DND-41 (cell line): ENCODE results near the gene DDX4.

Experiments
- ATAC-seq: fragments of 200-7000 bp; cut with Tn5 transposase; 3 replicates; pipeline ENCODE4 v1.9.1; 2021; ENCODE audit warnings: low read depth; ENCODE audit not compliant: insufficient read depth
- DNase-seq: peaks from one replicate; pipeline ENCODE4 v3.0.0-alpha.2; 2020
- H2AFZ ChIP-seq: 2 replicates; pipeline ENCODE4 v1.6.0; 2012; ENCODE audit warnings: low read depth, low read length
- H3K27ac ChIP-seq: 2 replicates; pipeline ENCODE4 v1.5.1; 2012; ENCODE audit warnings: low read length, inconsistent platforms
- H3K27me3 ChIP-seq: fragments of 200-600 bp; sonication (generic); 2 replicates; pipeline ENCODE4 v1.6.0; 2012; ENCODE audit warnings: low read length, mild to moderate bottlenecking, inconsistent platforms; ENCODE audit not compliant: insufficient read depth, poor library complexity
- H3K36me3 ChIP-seq: 2 replicates; pipeline ENCODE4 v1.5.1; 2012; ENCODE audit warnings: low read length, inconsistent platforms; ENCODE audit not compliant: insufficient read depth
- H3K4me1 ChIP-seq: 2 replicates; pipeline ENCODE4 v1.5.1; 2012; ENCODE audit warnings: mild to moderate bottlenecking, low read length; ENCODE audit not compliant: insufficient read depth
- H3K4me2 ChIP-seq: 2 replicates; pipeline ENCODE4 v1.6.0; 2012; ENCODE audit warnings: mild to moderate bottlenecking, moderate library complexity, low read length, inconsistent platforms; ENCODE audit not compliant: insufficient read depth
- H3K4me3 ChIP-seq, 2 experiments: fragments of 200-600 bp in 1 of 2; shearing (Covaris generic) in 1 of 2; 2 replicates each; pipeline ENCODE4 v1.5.1; 2012 to 2016; ENCODE audit warnings: inconsistent platforms in 2 of 2, low read length in 2 of 2, mild to moderate bottlenecking in 2 of 2, low read depth in 1 of 2, moderate library complexity in 1 of 2
- H3K79me2 ChIP-seq: 2 replicates; pipeline ENCODE4 v1.6.0; 2012; ENCODE audit warnings: low read length, inconsistent platforms; ENCODE audit not compliant: insufficient read depth
- H3K9ac ChIP-seq: 2 replicates; pipeline ENCODE4 v1.6.0; 2012; ENCODE audit warnings: low read depth, mild to moderate bottlenecking, inconsistent platforms, low read length, moderate library complexity
- H3K9me3 ChIP-seq: 2 replicates; pipeline ENCODE4 v1.5.1; 2012; ENCODE audit warnings: low read length, moderate library complexity, mild to moderate bottlenecking, inconsistent platforms; ENCODE audit not compliant: insufficient read depth, severe bottlenecking
- H4K20me1 ChIP-seq: 2 replicates; pipeline ENCODE4 v1.6.0; 2012; ENCODE audit warnings: low read length; ENCODE audit not compliant: insufficient read depth
- CTCF ChIP-seq: IDR thresholded peaks from 2 replicates; pipeline ENCODE4 v1.5.1; 2012; ENCODE audit warnings: borderline replicate concordance, low read length, moderate library complexity, mild to moderate bottlenecking; ENCODE audit not compliant: poor library complexity, severe bottlenecking; ENCODE audit errors: extremely low read depth
- EZH2 ChIP-seq: IDR thresholded peaks from 3 replicates; pipeline ENCODE4 v1.6.1; 2012; ENCODE audit warnings: borderline replicate concordance, low read depth, mild to moderate bottlenecking, moderate library complexity, low read length, inconsistent platforms; ENCODE audit not compliant: severe bottlenecking

The DDX4 gene

GRCh38 chr5:55855509-55855908 is 117.6 kb downstream of the DDX4 start:
- peak; percentile 67 for DNase-seq
- no peak overlapping the region for H3K4me3 ChIP-seq
- H3K79me2 ChIP-seq: no peaks in the 10 kb centered on the region
- no peaks in the 10 kb centered on the region for H3K36me3 ChIP-seq
- no peak for TF ChIP-seq EZH2
- peak; percentile 56 for TF ChIP-seq CTCF
- no peaks in the 10 kb centered on the region for H3K9me3 ChIP-seq
- H4K20me1 ChIP-seq: no peaks in the 10 kb centered on the region
- peak overlapping the region; percentile 32; the same call in 1 of the 2 replicates for H2AFZ ChIP-seq
- H3K27ac ChIP-seq: peak overlapping the region; percentile 69
- H3K4me2 ChIP-seq: peak overlapping the region; percentile 43; the same call in 1 of the 2 replicates
- ATAC-seq: peak; percentile 79
- H3K9ac ChIP-seq: peak overlapping the region; percentile 20; the same call in 1 of the 2 replicates
- peaks cover 45% of the 10 kb centered on the region for H3K4me1 ChIP-seq
- H3K27me3 ChIP-seq: no peaks in the 10 kb centered on the region

GRCh38 chr5:55856516-55857246 is 118.8 kb downstream of the DDX4 start:
- H3K9me3 ChIP-seq: no peaks in the 10 kb centered on the region
- H3K36me3 ChIP-seq: no peaks in the 10 kb centered on the region
- H3K9ac ChIP-seq: peak overlapping the region; percentile 28; the same call in 1 of the 2 replicates
- H3K4me1 ChIP-seq: peaks cover 45% of the 10 kb centered on the region
- peak; percentile 53 for DNase-seq
- H3K4me3 ChIP-seq: no peak overlapping the region
- peak; percentile 77 for ATAC-seq
- TF ChIP-seq EZH2 (no peak), CTCF (no peak)
- no peaks in the 10 kb centered on the region for H3K27me3 ChIP-seq
- peak overlapping the region; percentile 69 for H3K27ac ChIP-seq
- H4K20me1 ChIP-seq: no peaks in the 10 kb centered on the region
- H2AFZ ChIP-seq: no peak overlapping the region
- no peaks in the 10 kb centered on the region for H3K79me2 ChIP-seq
- peak overlapping the region; percentile 43; the same call in 1 of the 2 replicates for H3K4me2 ChIP-seq

- no peaks in the 10 kb centered on the region for H3K79me2 ChIP-seq
- H2AFZ ChIP-seq: no peak overlapping the region
- no peak overlapping the region for H3K4me3 ChIP-seq
- no peak for ATAC-seq
- TF ChIP-seq EZH2 (no peak), CTCF (no peak)
- DNase-seq: no peak
- no peaks in the 10 kb centered on the region for H3K27me3 ChIP-seq
- peak overlapping the region; percentile 28; the same call in 1 of the 2 replicates for H3K9ac ChIP-seq
- no peaks in the 10 kb centered on the region for H3K36me3 ChIP-seq
- peak overlapping the region; percentile 43; the same call in 1 of the 2 replicates for H3K4me2 ChIP-seq
- no peaks in the 10 kb centered on the region for H4K20me1 ChIP-seq
- H3K27ac ChIP-seq: peak overlapping the region; percentile 69
- no peaks in the 10 kb centered on the region for H3K9me3 ChIP-seq
- H3K4me1 ChIP-seq: peaks cover 45% of the 10 kb centered on the region
Measured at GRCh38 chr5:55857247-55857640, 119.4 kb downstream of the DDX4 start.
